Right lobe of liver (tissue), 6 donors: ENCODE data around the gene RIMKLB. TPM values are rescaled to one million over a fixed set of nuclear protein-coding genes. Genes with fewer than 3 reads are reported as not detected.

ENCODE experiments used
- ATAC-seq, 4 donors: fragments of 200-7000 bp; cut with Tn5 transposase; one replicate each; pipeline ENCODE4 v1.9.1; 2020; ENCODE audit warnings: mild to moderate bottlenecking in 4 of 4, moderate library complexity in 4 of 4
- DNase-seq, 3 donors: peaks; one replicate each; pipeline ENCODE4 v3.0.0-alpha.2; 2020
- H3K27ac ChIP-seq, 3 donors: fragments of 200-600 bp; one replicate each; pipeline ENCODE4 v1.8.0; 2022
- H3K27me3 ChIP-seq, 2 donors: fragments of 200-600 bp; one replicate each; pipeline ENCODE4 v1.8.0; 2022
- H3K36me3 ChIP-seq, 4 donors: fragments of 200-600 bp; sonication (generic) in 1 of 4; one replicate each; pipeline versions ENCODE4 v1.5.1 to v1.8.0; 2017 to 2022; ENCODE audit warnings: control low read depth in 1 of 4
- H3K4me1 ChIP-seq, 4 donors: fragments of 200-600 bp; sonication (generic) in 1 of 4; one replicate each; pipeline versions ENCODE4 v1.5.1 to v1.8.0; 2017 to 2022; ENCODE audit warnings: control low read depth in 1 of 4
- H3K4me3 ChIP-seq, 3 donors: fragments of 200-600 bp; one replicate each; pipeline ENCODE4 v1.8.0; 2022
- H3K9me3 ChIP-seq, 4 donors: fragments of 200-600 bp; sonication (generic) in 1 of 4; one replicate each; pipeline versions ENCODE4 v1.5.1 to v1.8.0; 2017 to 2022; ENCODE audit warnings: control low read depth in 1 of 4
- CTCF ChIP-seq, 4 donors: fragments of 200-600 bp in 3 of 4; fragments of 450-650 bp in 1 of 4; IDR thresholded peaks; one replicate each; pipeline versions ENCODE4 v1.5.1 to v1.8.0; 2016 to 2022; ENCODE audit warnings: antibody characterized with exemption in 4 of 4, mild to moderate bottlenecking in 2 of 4
- POLR2A ChIP-seq: fragments of 450-650 bp; IDR thresholded peaks from one replicate; pipeline ENCODE4 v1.6.1; 2017; ENCODE audit warnings: antibody characterized with exemption, mild to moderate bottlenecking
- WGBS: methylation state at CpG from one replicate; pipeline ENCODE4 v1.1.6; 2018; ENCODE audit warnings: low coverage, low lambda C conversion rate; ENCODE audit not compliant: insufficient coverage; ENCODE audit errors: missing lambda C conversion rate; 5-methylcytosine and 5-hydroxymethylcytosine counted together
- intact Hi-C, 2 donors: fragments of 100-400 bp; cut with DNase I; formaldehyde crosslinking; loops; one replicate each; pipeline versions ENCODE4 v1.11.2 to v1.14.1; 2022
- total RNA-seq, 6 experiments: library from RNA; depleted of rRNA in 2 of 6; stranded (reverse); fragments of >200 nt in 2 of 6; fragmentation: NEBNext Ultra II Directional in 3 of 6; extraction: Animal tissue kit (Norgen Biotek cat#: 25700) in 3 of 6; gene quantifications; one replicate each; pipeline versions ENCODE4 v1.1.0 to v1.2.4, GENCODE V29; 2016 to 2023
- donor health status: DM: no; HTN: yes; CAD: no.
- donor health status: DM: no; HTN: no; CAD: no.
- donor health status: DM: no; HTN: no; CAD: no.
- donor health status: DM: no; HTN: yes; CAD: no.
- donor health status: DM: no; HTN: yes; CAD: no.

Gene RIMKLB
- total RNA-seq, 6 experiments from 2014 or later = 1.3 to 4.7 (median 2.6) TPM

- Histone ChIP-seq H3K4me3 (no peak overlapping the region), H3K4me1 (no peaks in the 10 kb centered on the region), H3K9me3 (no peaks in the 10 kb centered on the region), H3K36me3 (no peaks in the 10 kb centered on the region), H3K27me3 (no peaks in the 10 kb centered on the region), H3K27ac (no peak overlapping the region)
- WGBS = 16% methylated on average over 11 of the region's 11 CpGs
- DNase-seq (no peak), ATAC-seq (peak in 3 of 4 donors; percentile 35 to 69 (median 61))
- intact Hi-C loops = no loop called here
- no peak for TF ChIP-seq CTCF (IDR thresholded peaks at IDR 0.05)
- no peak for TF ChIP-seq POLR2A
Observed at GRCh38 chr12:8681129-8681884, 16.5 kb upstream of the RIMKLB start.

GRCh38 chr12:8685051-8685450 lies 12.7 kb upstream of the RIMKLB start:
- TF ChIP-seq POLR2A = no peak
- TF ChIP-seq CTCF (IDR thresholded peaks at IDR 0.05) = no peak
- ATAC-seq = no peak

GRCh38 chr12:8687846-8688601 lies 9.8 kb upstream of the RIMKLB start:
- WGBS = 25% methylated on average over 2 of the region's 2 CpGs
- ATAC-seq = peak; percentile 68 to 93 (median 88)
- no peaks in the 10 kb centered on the region for H3K27me3 ChIP-seq
- no peak overlapping the region for H3K27ac ChIP-seq
- H3K4me1 ChIP-seq = no peaks in the 10 kb centered on the region
- H3K36me3 ChIP-seq = no peaks in the 10 kb centered on the region
- intact Hi-C loops = no loop called here
- no peak for TF ChIP-seq POLR2A
- no peak for TF ChIP-seq CTCF (IDR thresholded peaks at IDR 0.05)
- no peak for DNase-seq
- no peak overlapping the region for H3K4me3 ChIP-seq
- H3K9me3 ChIP-seq = no peaks in the 10 kb centered on the region

More at GRCh38 chr12:8685051-8685450, 12.7 kb upstream of the RIMKLB start:
- intact Hi-C loops = no loop called here
- 52% methylated on average over 2 of the region's 2 CpGs for WGBS
- no peaks in the 10 kb centered on the region for H3K36me3 ChIP-seq
- DNase-seq = no peak
- no peaks in the 10 kb centered on the region for H3K4me1 ChIP-seq
- H3K27me3 ChIP-seq = no peaks in the 10 kb centered on the region
- no peak overlapping the region for H3K27ac ChIP-seq
- H3K4me3 ChIP-seq = no peak overlapping the region
- no peaks in the 10 kb centered on the region for H3K9me3 ChIP-seq

- H3K27me3 ChIP-seq = no peaks in the 10 kb centered on the region
- ATAC-seq (no peak), DNase-seq (no peak)
- 79% methylated on average over 3 of the region's 4 CpGs for WGBS
- H3K4me3 ChIP-seq = no peak overlapping the region
- H3K27ac ChIP-seq = no peak overlapping the region
- intact Hi-C loops = no loop called here
- no peaks in the 10 kb centered on the region for H3K4me1 ChIP-seq
- no peak for TF ChIP-seq CTCF (IDR thresholded peaks at IDR 0.05)
- TF ChIP-seq POLR2A = no peak
- no peaks in the 10 kb centered on the region for H3K9me3 ChIP-seq
- no peaks in the 10 kb centered on the region for H3K36me3 ChIP-seq
Observed at GRCh38 chr12:8689681-8690080, 8.1 kb upstream of the RIMKLB start.
